Activated T-helper 2 cell treated with anti-CD3 and anti-CD28 coated beads, Interferon-gamma antibody, Interleukin-2, Interleukin-4, amounts not matched to agents 10 μg/mL and 5 μg/mL and 100 μg/mL, durations not matched to agents 14 hours and 24 hours and 36 hours (primary cell): ENCODE results near the gene CLEC16A. TPM values are rescaled to one million over a fixed set of nuclear protein-coding genes. Genes with fewer than 3 reads are reported as not detected.
A peak's percentile ranks its signal among the peaks of the same experiment; 100 is the strongest.

Source experiments
- DNase-seq: peaks from one replicate; pipeline ENCODE4 v3.0.0; 2021; ENCODE audit warnings: low spot score
- H3K27ac Mint-ChIP-seq: one replicate; pipeline ENCODE4 v1.8.0; 2021; ENCODE audit warnings: mixed read lengths
- H3K27me3 Mint-ChIP-seq: one replicate; pipeline ENCODE4 v1.8.0; 2021; ENCODE audit warnings: low read depth, mixed read lengths
- H3K36me3 Mint-ChIP-seq: one replicate; pipeline ENCODE4 v1.8.0; 2021; ENCODE audit warnings: low read depth, mixed read lengths
- H3K4me1 Mint-ChIP-seq: one replicate; pipeline ENCODE4 v1.8.0; 2021; ENCODE audit warnings: low read depth, mixed read lengths
- H3K4me3 Mint-ChIP-seq: one replicate; pipeline ENCODE4 v1.8.0; 2021; ENCODE audit warnings: low read depth, mild to moderate bottlenecking, moderate library complexity, mixed read lengths
- H3K9me3 Mint-ChIP-seq: one replicate; pipeline ENCODE4 v1.8.0; 2021; ENCODE audit warnings: mixed read lengths
- intact Hi-C: fragments of 100-400 bp; cut with micrococcal nuclease; formaldehyde crosslinking; loops from one replicate; pipeline ENCODE4 v1.15.1; 2023
- total RNA-seq: library from RNA; stranded (reverse); gene quantifications from 2 replicates; pipeline ENCODE4 v1.2.3, GENCODE V29; 2022

Gene CLEC16A
- total RNA-seq, 1 donor from 2014 or later, result 48.7 TPM

GRCh38 chr16:10995565-10995964 is 51.2 kb downstream of the CLEC16A start:
- Mint-ChIP-seq H3K4me3 (no peak overlapping the region), H3K27me3 (no peaks in the 10 kb centered on the region), H3K27ac (no peak overlapping the region), H3K36me3 (peaks cover 82% of the 10 kb centered on the region), H3K4me1 (peaks cover 61% of the 10 kb centered on the region), H3K9me3 (peaks cover 6% of the 10 kb centered on the region)
- DNase-seq, result no peak
- intact Hi-C loops, result no loop called here

- H3K9me3 Mint-ChIP-seq, result no peaks in the 10 kb centered on the region
- peak overlapping the region; percentile 43 for H3K27ac Mint-ChIP-seq
- H3K4me1 Mint-ChIP-seq, result peaks cover 44% of the 10 kb centered on the region
- no peak overlapping the region for H3K4me3 Mint-ChIP-seq
- intact Hi-C loops, result no loop called here
- no peak for DNase-seq
- H3K27me3 Mint-ChIP-seq, result no peaks in the 10 kb centered on the region
- H3K36me3 Mint-ChIP-seq, result peaks cover 70% of the 10 kb centered on the region
These were observed 53.1 kb downstream of the CLEC16A start for GRCh38 chr16:10997485-10997884.

- no peak overlapping the region for H3K4me3 Mint-ChIP-seq
- DNase-seq, result no peak
- H3K27ac Mint-ChIP-seq, result no peak overlapping the region
- no peaks in the 10 kb centered on the region for H3K9me3 Mint-ChIP-seq
- peaks cover 33% of the 10 kb centered on the region for H3K4me1 Mint-ChIP-seq
- H3K27me3 Mint-ChIP-seq, result no peaks in the 10 kb centered on the region
- intact Hi-C loops, result no loop called here
- H3K36me3 Mint-ChIP-seq, result peaks cover 65% of the 10 kb centered on the region
These were observed 54.9 kb downstream of the CLEC16A start for GRCh38 chr16:10999300-10999699.

- Mint-ChIP-seq H3K4me3 (no peak overlapping the region), H3K36me3 (peaks cover 64% of the 10 kb centered on the region), H3K9me3 (no peaks in the 10 kb centered on the region), H3K27me3 (no peaks in the 10 kb centered on the region), H3K4me1 (peaks cover 44% of the 10 kb centered on the region), H3K27ac (no peak overlapping the region)
- no peak for DNase-seq
- intact Hi-C loops, result no loop called here
These were observed 57.2 kb downstream of the CLEC16A start for GRCh38 chr16:11001611-11002010.

- no peaks in the 10 kb centered on the region for H3K9me3 Mint-ChIP-seq
- no peak overlapping the region for H3K4me3 Mint-ChIP-seq
- H3K4me1 Mint-ChIP-seq, result peaks cover 36% of the 10 kb centered on the region
- intact Hi-C loops, result no loop called here
- peaks cover 58% of the 10 kb centered on the region for H3K36me3 Mint-ChIP-seq
- H3K27me3 Mint-ChIP-seq, result no peaks in the 10 kb centered on the region
- H3K27ac Mint-ChIP-seq, result no peak overlapping the region
- no peak for DNase-seq
These were observed 58.8 kb downstream of the CLEC16A start for GRCh38 chr16:11003141-11003540.

- Mint-ChIP-seq H3K4me3 (no peak overlapping the region), H3K4me1 (peaks cover 33% of the 10 kb centered on the region), H3K27me3 (no peaks in the 10 kb centered on the region), H3K27ac (peak overlapping the region; percentile 38), H3K36me3 (peaks cover 64% of the 10 kb centered on the region), H3K9me3 (no peaks in the 10 kb centered on the region)
- intact Hi-C loops, result no loop called here
- DNase-seq, result no peak
These were observed 60.0 kb downstream of the CLEC16A start for GRCh38 chr16:11004351-11004750.

GRCh38 chr16:11004973-11005610 is 60.7 kb downstream of the CLEC16A start:
- no peak for DNase-seq
- Mint-ChIP-seq H3K27me3 (no peaks in the 10 kb centered on the region), H3K4me3 (no peak overlapping the region), H3K27ac (peak overlapping the region; percentile 38), H3K9me3 (no peaks in the 10 kb centered on the region), H3K36me3 (peaks cover 69% of the 10 kb centered on the region), H3K4me1 (peaks cover 33% of the 10 kb centered on the region)
- intact Hi-C loops, result no loop called here

- Mint-ChIP-seq H3K36me3 (peaks cover 69% of the 10 kb centered on the region), H3K27ac (peak overlapping the region; percentile 19), H3K4me1 (peaks cover 33% of the 10 kb centered on the region), H3K9me3 (no peaks in the 10 kb centered on the region), H3K27me3 (no peaks in the 10 kb centered on the region), H3K4me3 (no peak overlapping the region)
- no peak for DNase-seq
- intact Hi-C loops, result no loop called here
These were observed 61.2 kb downstream of the CLEC16A start for GRCh38 chr16:11005611-11005975.

GRCh38 chr16:11006656-11007055 is 62.3 kb downstream of the CLEC16A start:
- Mint-ChIP-seq H3K27me3 (no peaks in the 10 kb centered on the region), H3K9me3 (no peaks in the 10 kb centered on the region), H3K36me3 (peaks cover 76% of the 10 kb centered on the region), H3K4me1 (peaks cover 40% of the 10 kb centered on the region), H3K27ac (no peak overlapping the region), H3K4me3 (no peak overlapping the region)
- intact Hi-C loops, result no loop called here
- DNase-seq, result no peak

GRCh38 chr16:11007714-11008280 is 63.4 kb downstream of the CLEC16A start:
- Mint-ChIP-seq H3K27me3 (no peaks in the 10 kb centered on the region), H3K27ac (no peak overlapping the region), H3K9me3 (no peaks in the 10 kb centered on the region), H3K4me3 (no peak overlapping the region), H3K36me3 (peaks cover 79% of the 10 kb centered on the region), H3K4me1 (peaks cover 38% of the 10 kb centered on the region)
- DNase-seq, result no peak
- intact Hi-C loops, result no loop called here

GRCh38 chr16:11009027-11009755 is 64.8 kb downstream of the CLEC16A start:
- peaks cover 38% of the 10 kb centered on the region for H3K4me1 Mint-ChIP-seq
- no peaks in the 10 kb centered on the region for H3K27me3 Mint-ChIP-seq
- intact Hi-C loops, result no loop called here
- no peak overlapping the region for H3K27ac Mint-ChIP-seq
- no peak overlapping the region for H3K4me3 Mint-ChIP-seq
- H3K9me3 Mint-ChIP-seq, result no peaks in the 10 kb centered on the region
- DNase-seq, result no peak
- peaks cover 78% of the 10 kb centered on the region for H3K36me3 Mint-ChIP-seq

GRCh38 chr16:11010575-11011221 is 66.3 kb downstream of the CLEC16A start:
- no peak overlapping the region for H3K4me3 Mint-ChIP-seq
- H3K9me3 Mint-ChIP-seq, result no peaks in the 10 kb centered on the region
- intact Hi-C loops, result no loop called here
- no peak for DNase-seq
- H3K36me3 Mint-ChIP-seq, result peaks cover 69% of the 10 kb centered on the region
- H3K27ac Mint-ChIP-seq, result no peak overlapping the region
- H3K4me1 Mint-ChIP-seq, result peaks cover 32% of the 10 kb centered on the region
- no peaks in the 10 kb centered on the region for H3K27me3 Mint-ChIP-seq

GRCh38 chr16:11011326-11011725 is 67.0 kb downstream of the CLEC16A start:
- intact Hi-C loops, result no loop called here
- H3K9me3 Mint-ChIP-seq, result no peaks in the 10 kb centered on the region
- H3K27ac Mint-ChIP-seq, result no peak overlapping the region
- H3K4me3 Mint-ChIP-seq, result no peak overlapping the region
- peaks cover 28% of the 10 kb centered on the region for H3K4me1 Mint-ChIP-seq
- peaks cover 66% of the 10 kb centered on the region for H3K36me3 Mint-ChIP-seq
- no peak for DNase-seq
- H3K27me3 Mint-ChIP-seq, result no peaks in the 10 kb centered on the region
